Ascending aorta (tissue), 2 donors: ENCODE data around the gene TIMP2. TPM values are rescaled to one million over a fixed set of nuclear protein-coding genes. Genes with fewer than 3 reads are reported as not detected.
A peak's percentile ranks its signal among the peaks of the same experiment; 100 is the strongest.

Experiments
- DNase-seq, 2 donors: peaks; one replicate each; pipeline ENCODE4 v3.0.0-alpha.2; 2019; ENCODE audit warnings: low spot score in 2 of 2
- H3K27ac ChIP-seq, 2 donors: fragments of 200-600 bp; sonication (generic); one replicate each; pipeline ENCODE4 v1.5.1; 2016 to 2017; ENCODE audit warnings: mild to moderate bottlenecking in 1 of 2
- H3K27me3 ChIP-seq: fragments of 200-600 bp; sonication (generic); one replicate; pipeline ENCODE4 v1.5.1; 2017
- H3K36me3 ChIP-seq, 2 donors: fragments of 200-600 bp; sonication (generic); one replicate each; pipeline ENCODE4 v1.5.1; 2016
- H3K4me1 ChIP-seq, 2 donors: fragments of 200-600 bp; sonication (generic); one replicate each; pipeline ENCODE4 v1.5.1; 2016 to 2017; ENCODE audit warnings: mild to moderate bottlenecking in 1 of 2
- H3K4me3 ChIP-seq, 2 donors: fragments of 200-600 bp; sonication (generic); one replicate each; pipeline ENCODE4 v1.5.1; 2016 to 2017; ENCODE audit warnings: mild to moderate bottlenecking in 1 of 2
- H3K9me3 ChIP-seq, 2 donors: fragments of 200-600 bp; sonication (generic); one replicate each; pipeline ENCODE4 v1.5.1; 2016
- intact Hi-C: fragments of 100-400 bp; cut with DNase I; formaldehyde crosslinking; loops from one replicate; pipeline ENCODE4 v1.15.1; 2023
- total RNA-seq: library from RNA; depleted of rRNA; stranded (reverse); fragments of >200 nt; gene quantifications from one replicate; pipeline ENCODE4 v1.1.0, GENCODE V29; 2016
- TF ChIP-seq, protein P1 (sequence below), 3 experiments: fragments of 200-600 bp in 2 of 3; fragments of 450-650 bp in 1 of 3; sonication (generic) in 2 of 3; IDR thresholded peaks; one replicate each; pipeline ENCODE4 v1.5.1; 2016 to 2019; ENCODE audit warnings: antibody characterized with exemption in 3 of 3, mild to moderate bottlenecking in 1 of 3, moderate library complexity in 1 of 3

The TIMP2 gene
- total RNA-seq, 1 donor from 2014 or later, result 278 TPM

- Histone ChIP-seq H3K4me3 (peak overlapping the region; percentile 94 to 98), H3K9me3 (no peaks in the 10 kb centered on the region), H3K4me1 (peaks cover 25 to 61% of the 10 kb centered on the region in 2 donors), H3K27me3 (no peaks in the 10 kb centered on the region), H3K36me3 (no peaks in the 10 kb centered on the region), H3K27ac (peak overlapping the region; percentile 82 to 96)
- TF ChIP-seq, protein P1, sequence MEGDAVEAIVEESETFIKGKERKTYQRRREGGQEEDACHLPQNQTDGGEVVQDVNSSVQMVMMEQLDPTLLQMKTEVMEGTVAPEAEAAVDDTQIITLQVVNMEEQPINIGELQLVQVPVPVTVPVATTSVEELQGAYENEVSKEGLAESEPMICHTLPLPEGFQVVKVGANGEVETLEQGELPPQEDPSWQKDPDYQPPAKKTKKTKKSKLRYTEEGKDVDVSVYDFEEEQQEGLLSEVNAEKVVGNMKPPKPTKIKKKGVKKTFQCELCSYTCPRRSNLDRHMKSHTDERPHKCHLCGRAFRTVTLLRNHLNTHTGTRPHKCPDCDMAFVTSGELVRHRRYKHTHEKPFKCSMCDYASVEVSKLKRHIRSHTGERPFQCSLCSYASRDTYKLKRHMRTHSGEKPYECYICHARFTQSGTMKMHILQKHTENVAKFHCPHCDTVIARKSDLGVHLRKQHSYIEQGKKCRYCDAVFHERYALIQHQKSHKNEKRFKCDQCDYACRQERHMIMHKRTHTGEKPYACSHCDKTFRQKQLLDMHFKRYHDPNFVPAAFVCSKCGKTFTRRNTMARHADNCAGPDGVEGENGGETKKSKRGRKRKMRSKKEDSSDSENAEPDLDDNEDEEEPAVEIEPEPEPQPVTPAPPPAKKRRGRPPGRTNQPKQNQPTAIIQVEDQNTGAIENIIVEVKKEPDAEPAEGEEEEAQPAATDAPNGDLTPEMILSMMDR (IDR thresholded peaks at IDR 0.05), result no peak
- intact Hi-C loops, result loop anchor here (1.0 to 2.0 kb wide), 6 partner anchors 10 to 84 kb away; partner anchors contain the start of gene USP36
- DNase-seq, result no peak
Observed at GRCh38 chr17:78924481-78925151, 571 bp downstream of the TIMP2 start.

DNA sequence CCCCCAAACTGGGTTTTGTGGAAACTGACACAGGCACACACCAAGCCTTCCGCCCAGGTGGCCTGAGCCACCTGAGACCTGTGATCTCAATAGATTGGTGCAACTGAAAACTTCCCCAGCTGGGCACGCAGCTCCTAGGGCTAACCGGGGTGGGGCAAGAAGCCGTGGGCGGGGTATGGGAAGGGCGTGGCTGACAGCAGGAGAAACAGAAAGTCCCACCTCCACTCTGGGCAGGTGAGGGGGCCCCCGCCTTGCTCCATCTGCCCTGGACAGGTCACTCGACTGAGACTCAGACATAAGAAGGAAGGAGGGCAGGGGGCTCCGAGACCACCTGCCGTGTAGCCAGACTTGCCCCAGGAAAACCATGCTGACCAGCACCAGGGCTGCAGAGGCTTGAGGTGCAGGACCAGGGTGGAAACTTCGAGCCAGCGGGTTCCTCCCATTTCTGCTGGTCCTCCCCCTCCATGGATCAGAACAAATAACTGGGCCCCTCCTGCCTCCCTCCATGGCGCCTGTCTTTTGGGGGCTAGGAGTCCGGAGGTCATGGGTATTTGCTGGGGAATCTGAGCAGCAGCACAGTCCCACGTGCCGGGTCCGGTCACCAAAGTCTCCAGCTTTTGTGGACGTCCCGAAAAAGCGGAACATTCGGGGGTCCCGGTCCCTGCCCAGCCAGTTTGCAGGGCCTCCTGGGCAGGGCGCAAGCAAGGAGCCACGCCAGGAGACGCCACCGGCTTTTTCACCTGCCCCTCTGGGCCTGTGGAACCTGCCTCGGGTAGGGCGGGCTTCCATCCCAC, 1.3 kb downstream of the TIMP2 start:
- no peaks in the 10 kb centered on the region for H3K27me3 ChIP-seq
- H3K27ac ChIP-seq, result peak overlapping the region; percentile 82 to 96
- intact Hi-C loops, result loop anchor here (2.0 kb wide), 5 partner anchors 15 to 83 kb away; partner anchors contain the start of gene USP36
- no peaks in the 10 kb centered on the region for H3K36me3 ChIP-seq
- peaks cover 25 to 66% of the 10 kb centered on the region in 2 donors for H3K4me1 ChIP-seq
- H3K9me3 ChIP-seq, result no peaks in the 10 kb centered on the region
- peak overlapping the region; percentile 94 to 98 for H3K4me3 ChIP-seq
- TF ChIP-seq, protein P1 (IDR thresholded peaks at IDR 0.05), result no peak
- DNase-seq, result no peak

DNA sequence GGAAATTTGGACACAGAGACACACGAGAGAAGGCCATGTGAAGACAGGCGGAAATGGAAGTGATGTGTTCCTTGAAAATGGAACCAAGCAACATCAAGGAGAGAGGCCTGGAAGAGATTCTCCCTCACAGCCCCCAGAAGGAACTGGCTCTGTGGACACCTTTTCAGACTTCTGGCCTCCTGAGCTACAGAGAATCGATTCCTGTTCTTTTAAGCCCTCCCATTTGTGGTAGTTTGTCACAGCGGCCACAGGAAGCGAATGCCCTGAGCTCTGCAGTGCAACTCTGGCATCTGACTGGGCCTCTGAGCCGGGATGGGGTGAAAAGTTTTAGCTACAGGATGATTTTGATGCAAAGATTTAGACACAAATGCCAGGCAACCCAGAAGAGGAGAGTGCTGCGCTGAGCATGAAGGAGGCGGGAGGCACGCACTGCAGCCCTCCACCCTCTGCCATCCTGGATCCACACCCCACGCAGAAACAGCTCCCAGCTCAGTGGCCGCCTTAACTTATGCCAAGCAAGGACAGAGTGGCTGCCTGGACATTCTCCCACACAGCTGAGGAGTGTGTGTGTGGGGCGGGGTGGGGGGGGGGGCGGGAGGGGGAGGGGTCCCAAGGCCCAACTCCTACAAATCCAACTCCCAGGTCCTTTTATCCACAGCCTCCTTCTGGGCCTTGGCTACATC, 2.2 kb downstream of the TIMP2 start:
- Histone ChIP-seq H3K36me3 (no peaks in the 10 kb centered on the region), H3K27ac (peak overlapping the region; percentile 82 to 96), H3K4me1 (peaks cover 25 to 71% of the 10 kb centered on the region in 2 donors), H3K27me3 (no peaks in the 10 kb centered on the region), H3K9me3 (no peaks in the 10 kb centered on the region), H3K4me3 (peak overlapping the region; percentile 94 to 98)
- TF ChIP-seq, protein P1 (IDR thresholded peaks at IDR 0.05), result no peak
- intact Hi-C loops, result no loop called here
- DNase-seq, result no peak

- Histone ChIP-seq H3K27ac (peak overlapping the region; percentile 82 to 96), H3K4me1 (peaks cover 25 to 69% of the 10 kb centered on the region in 2 donors), H3K4me3 (peak overlapping the region; percentile 94 to 98), H3K36me3 (peaks cover 0 to 3% of the 10 kb centered on the region in 2 donors), H3K9me3 (no peaks in the 10 kb centered on the region), H3K27me3 (no peaks in the 10 kb centered on the region)
- intact Hi-C loops, result loop anchor here (2.0 kb wide), 1 partner anchor 25 kb away; no protein-coding TSS in a partner anchor
- no peak for DNase-seq
- TF ChIP-seq, protein P1 (IDR thresholded peaks at IDR 0.05), result no peak
Observed at GRCh38 chr17:78921437-78921971, 3.7 kb downstream of the TIMP2 start.

DNA sequence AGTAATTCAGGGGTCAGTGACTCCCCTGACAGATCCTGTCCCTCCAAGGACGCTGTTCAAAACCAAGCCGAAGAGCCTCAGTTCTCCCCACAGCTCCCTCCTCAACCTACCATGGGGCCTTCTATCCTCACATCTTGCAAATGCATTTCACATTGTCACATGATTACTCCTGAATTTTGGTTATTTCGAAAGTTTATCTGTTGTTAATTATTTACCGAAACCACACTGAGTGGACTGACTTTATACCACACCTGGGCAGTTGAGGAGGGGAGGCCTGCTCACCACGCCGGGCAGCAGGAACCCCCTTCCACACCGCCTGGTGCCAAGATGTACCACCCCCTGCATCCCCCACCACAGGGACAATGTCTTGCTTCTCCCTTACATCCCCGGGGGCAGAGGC, 4.7 kb downstream of the TIMP2 start:
- Histone ChIP-seq H3K27me3 (no peaks in the 10 kb centered on the region), H3K36me3 (peaks cover 0 to 3% of the 10 kb centered on the region in 2 donors), H3K9me3 (no peaks in the 10 kb centered on the region), H3K27ac (peak overlapping the region in 1 of 2 donors; percentile 96), H3K4me1 (peaks cover 20 to 74% of the 10 kb centered on the region in 2 donors), H3K4me3 (no peak overlapping the region)
- intact Hi-C loops, result loop anchor here (2.0 kb wide), 1 partner anchor 24 kb away; no protein-coding TSS in a partner anchor
- DNase-seq, result no peak
- TF ChIP-seq, protein P1 (IDR thresholded peaks at IDR 0.05), result no peak
